Heart left ventricle (tissue), 13 donors: ENCODE data around the gene MAP4K4.

Experiments
- CTCF ChIP-seq, 12 donors: fragments of 200-600 bp; sonication (generic) in 4 of 12; IDR thresholded peaks; one replicate each; pipeline versions ENCODE4 v1.5.0 to v1.8.0; 2018 to 2022; ENCODE audit warnings: antibody characterized with exemption in 12 of 12, mild to moderate bottlenecking in 5 of 12
- POLR2A ChIP-seq, 2 donors: fragments of 450-650 bp; IDR thresholded peaks; one replicate each; pipeline ENCODE4 v1.6.1; 2017; ENCODE audit warnings: antibody characterized with exemption in 2 of 2, mild to moderate bottlenecking in 2 of 2, moderate library complexity in 2 of 2
- donor health status: ischemic (EF 13 %, LVEDD 7.1; RV severe dilation, severe dysfunction).
- donor health status: DM: no; HTN: yes; CAD: no.
- donor health status: DM: no; HTN: no; CAD: no.
- donor health status: ischemic (EF 25% LVEDD 6.9; RV normal size, moderate dysfunction).
- donor health status: ischemic (EF 25% LVEDD 5.7; RV mildly dilated, moderate dysfunction).
- donor health status: ischemic (EF 35%, LVEDD 5.7; RV mildly dilated, moderate dysfunction).
- donor health status: nonischemic (EF 11% LVEDD 7.7; RV severe dilation, severe dysfunction).
- donor health status: DM: yes; HTN: yes; CAD: no.
- donor health status: PGD.
- donor health status: ischemic (EF 29% LVEDD 5.4; RV normal size, mild dysfunction).
- donor health status: nonischemic (EF 23%, LVEDD 6.1; RV moderate dilation, normal function).

GRCh38 chr2:101768556-101769220 lies 71.2 kb downstream of the MAP4K4 start:
- TF ChIP-seq CTCF (IDR thresholded peaks at IDR 0.05) = no peak
- no peak for TF ChIP-seq POLR2A (IDR thresholded peaks at IDR 0.05)
